Activated T-cell treated with anti-CD3 and anti-CD28 coated beads for 48 hours (primary cell): ENCODE measurements around the gene EHD1.

Source experiments
- DNase-seq: peaks from one replicate; pipeline ENCODE4 v3.0.0-alpha.2; 2020; ENCODE audit warnings: low read depth

The EHD1 gene

DNA sequence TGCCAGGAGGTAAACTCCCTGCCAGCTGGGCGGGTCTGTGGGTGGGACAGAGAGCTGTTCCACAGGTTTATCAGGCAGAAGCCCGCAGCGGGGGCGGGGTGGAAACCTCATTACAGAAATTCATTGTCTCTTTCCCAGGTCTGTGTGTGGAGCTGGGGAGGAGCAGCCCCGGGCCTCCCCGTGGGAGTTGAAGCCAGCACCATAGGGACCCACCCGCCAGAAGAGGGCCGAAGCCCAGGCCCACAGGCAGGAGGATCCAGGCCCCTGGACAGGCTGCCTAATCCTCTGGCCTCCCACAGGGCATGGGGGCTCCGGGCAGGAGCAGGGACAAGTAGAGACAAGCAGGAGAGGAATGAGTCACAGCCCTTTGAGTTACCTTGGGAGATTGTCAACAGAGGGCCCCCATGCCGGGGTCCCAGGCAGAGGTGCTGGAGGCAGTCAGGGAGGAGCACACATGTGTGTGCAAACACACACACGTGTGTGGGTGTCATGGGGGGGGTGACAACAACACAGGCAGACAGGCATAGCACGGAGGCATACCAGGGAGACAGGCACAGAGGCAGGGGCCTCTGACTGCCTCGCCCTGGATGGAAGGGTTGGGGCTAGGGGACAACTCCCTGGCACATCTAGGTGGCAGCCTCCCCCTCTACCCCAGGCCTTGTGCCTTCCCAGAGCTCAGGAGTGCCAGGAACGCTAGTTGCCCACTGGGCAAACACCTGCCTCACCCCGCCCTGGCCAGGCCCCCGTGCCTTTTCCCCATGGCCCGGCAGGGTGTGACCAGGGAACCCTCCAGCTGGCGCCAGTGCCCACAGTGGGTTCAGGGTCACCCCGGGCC is 35.4 kb downstream of the EHD1 start:
- no peak for DNase-seq

DNA sequence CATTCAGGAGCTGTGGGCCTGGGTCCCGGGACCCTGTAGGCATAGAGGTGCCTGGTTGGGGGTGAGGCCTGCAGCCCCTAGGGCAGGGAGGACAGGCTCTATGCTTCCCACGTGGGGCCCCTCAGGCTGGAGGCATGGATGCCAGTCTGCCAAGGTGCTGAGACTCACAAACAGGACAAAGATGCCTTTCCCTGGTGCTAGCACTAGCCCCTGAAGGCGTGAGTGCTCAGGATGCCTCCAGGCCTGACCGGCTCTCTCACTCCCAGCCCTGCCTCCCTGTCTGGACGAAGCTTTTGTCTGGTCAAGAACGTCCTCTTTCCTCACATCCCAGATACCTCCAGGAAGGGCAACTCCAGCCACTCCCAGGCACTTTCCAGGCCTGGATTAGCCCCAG is 36.1 kb downstream of the EHD1 start:
- no peak for DNase-seq

DNA sequence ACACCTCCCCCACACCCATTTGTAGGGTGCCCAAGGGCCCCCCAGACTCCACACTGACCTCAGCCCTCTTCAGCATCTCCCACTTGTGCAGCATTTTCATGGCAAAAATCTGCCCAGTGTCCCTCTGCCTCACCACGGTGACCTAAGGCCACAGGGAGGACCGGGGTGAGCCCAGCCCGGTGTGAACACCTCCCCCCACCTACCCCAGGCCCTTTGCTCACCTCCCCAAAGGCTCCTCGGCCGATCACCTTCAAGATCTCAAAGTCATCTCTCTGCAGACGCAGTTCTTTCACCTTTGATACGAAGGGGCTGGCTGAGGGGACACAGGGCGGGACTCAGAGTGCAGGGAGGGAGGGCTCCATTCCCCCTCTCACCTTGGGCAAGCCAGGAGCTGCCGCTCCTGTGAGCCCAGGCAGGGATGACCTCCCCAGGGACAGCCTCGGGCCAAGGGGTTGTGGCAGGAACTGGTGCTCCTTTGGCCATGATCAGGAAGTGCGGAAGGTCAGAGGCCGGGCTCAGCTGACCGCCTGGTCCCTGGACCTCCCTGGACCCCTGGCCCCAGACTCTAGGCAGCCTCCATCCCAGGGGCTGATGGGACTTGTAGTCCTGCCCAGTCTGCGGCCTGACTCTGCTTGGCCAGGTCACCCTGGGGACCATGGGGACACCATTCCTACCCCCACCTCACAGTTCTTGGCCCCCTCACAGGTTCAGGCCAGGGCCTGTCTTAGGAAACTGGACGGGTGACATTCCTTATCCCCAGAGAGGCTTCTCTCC is 36.6 kb downstream of the EHD1 start:
- DNase-seq = no peak

DNA sequence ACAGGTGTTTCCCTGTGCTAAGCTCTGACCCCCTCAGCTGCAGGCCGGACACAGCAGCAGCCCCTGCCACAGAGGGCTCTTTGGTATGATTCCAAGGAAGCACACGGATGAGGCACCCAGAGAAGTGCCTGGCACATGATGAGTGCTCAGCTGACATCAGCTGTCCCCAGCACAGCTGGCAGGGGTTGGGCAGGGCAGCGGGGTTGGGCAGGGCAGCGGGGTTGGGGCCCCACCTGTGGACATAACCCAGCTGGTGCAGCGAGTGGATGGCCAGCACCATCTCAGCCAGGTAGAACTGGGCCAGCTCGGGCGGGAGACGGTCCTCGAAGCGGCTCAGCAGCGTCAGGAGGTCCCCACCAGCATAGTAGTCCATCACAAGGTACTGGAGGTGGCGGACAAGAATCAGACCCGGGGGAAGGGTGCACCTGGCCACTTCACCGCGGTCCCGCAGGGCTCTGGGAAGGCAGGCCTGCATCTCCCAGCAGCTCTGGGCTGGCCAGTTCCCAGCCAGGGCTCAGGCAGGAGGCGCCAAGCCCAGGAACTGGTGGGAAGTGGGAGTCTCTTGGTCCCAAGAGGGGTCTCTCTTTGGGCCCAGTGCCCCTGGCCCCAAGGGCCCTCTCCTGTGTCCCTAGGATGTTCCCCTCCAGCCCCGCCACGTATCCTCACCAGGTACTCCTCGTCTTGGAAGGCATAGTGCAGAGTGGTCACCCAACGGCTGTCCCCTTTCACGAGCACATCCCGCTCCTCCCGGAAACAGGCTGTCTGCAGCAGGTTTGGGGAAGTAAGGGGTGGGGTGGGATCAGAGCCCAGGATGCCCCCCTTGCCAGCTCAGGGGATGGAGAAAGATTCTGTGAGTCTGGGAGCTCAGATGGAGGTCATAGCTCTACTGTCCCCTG is 38.3 kb downstream of the EHD1 start:
- DNase-seq = no peak

DNA sequence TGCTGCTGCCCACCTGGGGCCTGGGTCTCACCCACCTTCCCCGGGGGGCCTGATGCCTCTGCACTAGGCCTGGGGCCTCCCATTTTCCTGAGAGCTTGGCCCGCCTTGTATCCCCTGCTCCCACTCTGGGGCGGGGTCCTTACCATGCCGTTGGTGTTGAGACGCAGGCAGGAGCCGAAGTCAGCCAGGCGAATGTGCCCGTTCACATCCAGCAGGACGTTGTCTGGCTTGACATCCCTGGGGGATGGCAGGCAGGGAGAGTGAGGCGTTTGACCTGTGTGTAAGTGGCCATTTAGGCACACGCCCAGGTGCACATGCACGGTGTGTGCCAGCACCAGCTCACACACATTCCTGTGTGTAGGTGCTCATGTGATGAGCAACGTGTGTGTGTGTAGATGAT is 39.1 kb downstream of the EHD1 start:
- no peak for DNase-seq

DNA sequence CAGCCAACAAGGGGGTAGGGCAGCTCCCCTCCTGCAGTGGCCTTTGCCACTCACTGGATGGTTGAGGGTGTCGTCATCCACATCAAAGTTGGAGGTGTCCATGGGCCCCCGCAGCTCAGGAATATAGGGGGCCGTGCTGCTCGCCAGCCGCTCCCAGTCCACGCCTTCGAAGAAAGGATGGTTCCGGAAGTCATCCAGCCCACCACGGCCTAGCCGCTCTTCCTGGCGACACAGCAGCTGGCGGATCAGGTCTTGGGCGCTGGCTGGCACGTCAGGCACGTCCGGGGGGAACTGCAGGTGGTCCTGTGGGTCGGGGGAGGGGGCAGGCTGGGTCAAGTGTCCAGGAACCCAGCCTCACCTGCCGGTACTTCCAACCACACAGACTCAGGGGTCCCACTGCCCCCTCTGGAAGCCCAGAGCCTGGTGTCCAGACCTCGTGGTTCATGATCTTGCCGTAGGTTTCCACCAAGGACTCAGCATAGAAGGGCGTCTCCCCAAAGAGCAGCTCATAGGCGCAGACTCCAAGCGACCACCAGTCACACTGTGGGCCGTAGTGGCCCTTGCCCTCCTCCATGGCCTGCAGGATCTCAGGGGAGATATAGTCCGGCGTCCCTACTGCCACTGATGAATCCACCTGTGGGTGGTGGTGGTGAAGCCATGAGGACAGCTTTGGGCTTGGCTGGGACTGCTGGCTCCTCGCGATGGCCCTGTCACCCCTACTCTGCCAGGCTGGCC is 39.7 kb downstream of the EHD1 start:
- no peak for DNase-seq

DNA sequence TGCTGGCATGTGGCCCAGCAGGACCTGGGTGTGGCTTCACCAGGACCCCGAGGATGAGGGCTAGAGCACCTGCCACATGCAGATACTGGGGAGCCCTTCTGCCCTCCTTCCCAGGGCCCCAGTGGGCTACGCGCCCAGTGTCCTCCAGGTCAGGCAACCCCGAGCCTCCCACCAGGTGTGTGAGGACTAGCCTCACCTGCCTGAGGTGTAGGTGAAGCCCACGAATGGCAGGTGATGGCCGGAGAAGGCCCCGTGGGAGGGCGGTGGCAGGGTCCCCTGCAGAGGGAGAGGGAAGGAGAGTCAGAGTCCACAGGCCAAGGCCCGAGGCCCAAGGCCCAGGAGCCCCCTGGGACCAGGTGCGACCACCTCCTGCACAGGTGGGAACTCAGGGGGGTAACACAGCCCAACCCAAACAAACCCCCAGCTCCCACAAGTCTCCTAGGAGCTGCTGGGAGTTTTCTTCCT is 40.5 kb downstream of the EHD1 start:
- DNase-seq = no peak

DNA sequence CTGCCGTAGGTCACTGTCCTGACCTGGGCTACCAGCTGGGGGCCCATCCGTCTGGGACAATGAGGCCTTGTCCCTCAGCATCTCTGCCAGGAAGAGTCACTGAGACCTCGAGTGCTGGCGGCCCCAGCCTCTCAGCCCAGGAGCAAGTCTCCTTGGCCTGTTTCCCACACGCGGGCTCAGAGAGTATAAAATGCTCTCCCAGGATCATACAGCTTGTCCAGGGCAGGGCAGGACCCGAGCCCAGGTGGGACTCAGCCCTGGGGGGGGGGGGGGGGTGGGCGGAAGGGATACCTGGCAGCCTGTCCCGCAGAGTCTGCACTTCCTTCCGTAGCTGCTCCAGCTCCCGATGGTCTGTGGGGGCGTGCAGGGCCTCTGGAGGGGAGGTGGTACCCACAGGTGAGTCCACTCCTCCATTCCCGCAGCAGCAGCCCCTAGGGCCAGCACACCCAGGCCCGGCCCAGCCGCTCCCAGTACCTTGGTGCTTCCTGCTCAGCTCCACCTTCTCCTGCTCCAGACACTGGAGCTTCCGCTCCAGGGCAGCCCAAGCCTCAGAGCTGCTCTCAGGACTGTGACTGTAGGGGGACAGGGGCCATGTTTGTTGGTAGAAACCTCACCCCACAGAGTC is 41.9 kb downstream of the EHD1 start:
- no peak for DNase-seq

DNA sequence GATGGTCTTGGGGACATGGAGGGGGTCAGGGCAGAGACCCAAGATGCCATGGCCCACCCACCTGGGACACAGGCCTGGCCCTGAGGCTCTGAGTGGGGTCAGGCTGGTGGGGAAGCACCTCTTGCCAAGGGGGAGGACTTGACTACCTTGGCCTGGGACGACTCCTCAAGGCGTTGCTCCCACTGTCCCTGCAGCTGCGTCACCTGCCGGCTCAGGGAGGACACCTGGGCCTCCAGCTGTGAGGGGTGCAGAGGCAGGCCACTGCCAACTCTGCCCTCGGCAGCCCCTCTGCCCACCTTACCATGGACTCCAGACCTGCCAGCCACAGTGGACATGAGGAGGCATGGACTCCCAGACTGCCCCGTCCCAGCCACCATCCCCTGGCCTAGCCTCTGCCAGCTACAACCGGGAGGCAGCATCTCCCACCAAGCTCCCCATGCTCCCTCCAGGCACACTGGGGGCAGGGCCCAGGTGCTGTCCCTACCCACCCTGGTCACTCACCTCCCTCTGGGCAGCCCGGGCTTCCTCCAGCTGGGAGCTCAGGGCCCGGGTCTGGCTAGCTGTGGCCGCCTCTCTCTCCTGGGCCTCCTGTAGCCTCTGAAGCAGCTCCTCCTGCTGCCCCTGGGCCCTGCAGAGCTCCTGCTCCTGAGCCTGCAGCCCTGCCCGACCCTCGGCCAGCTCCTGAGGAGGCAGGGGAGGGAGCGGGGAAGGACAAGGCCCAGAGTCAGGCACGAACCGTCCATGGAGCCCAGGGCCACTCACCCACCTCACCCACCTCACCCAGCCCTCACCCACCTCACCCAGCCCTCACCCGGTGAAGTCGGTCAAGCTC is 42.6 kb downstream of the EHD1 start:
- DNase-seq = no peak

DNA sequence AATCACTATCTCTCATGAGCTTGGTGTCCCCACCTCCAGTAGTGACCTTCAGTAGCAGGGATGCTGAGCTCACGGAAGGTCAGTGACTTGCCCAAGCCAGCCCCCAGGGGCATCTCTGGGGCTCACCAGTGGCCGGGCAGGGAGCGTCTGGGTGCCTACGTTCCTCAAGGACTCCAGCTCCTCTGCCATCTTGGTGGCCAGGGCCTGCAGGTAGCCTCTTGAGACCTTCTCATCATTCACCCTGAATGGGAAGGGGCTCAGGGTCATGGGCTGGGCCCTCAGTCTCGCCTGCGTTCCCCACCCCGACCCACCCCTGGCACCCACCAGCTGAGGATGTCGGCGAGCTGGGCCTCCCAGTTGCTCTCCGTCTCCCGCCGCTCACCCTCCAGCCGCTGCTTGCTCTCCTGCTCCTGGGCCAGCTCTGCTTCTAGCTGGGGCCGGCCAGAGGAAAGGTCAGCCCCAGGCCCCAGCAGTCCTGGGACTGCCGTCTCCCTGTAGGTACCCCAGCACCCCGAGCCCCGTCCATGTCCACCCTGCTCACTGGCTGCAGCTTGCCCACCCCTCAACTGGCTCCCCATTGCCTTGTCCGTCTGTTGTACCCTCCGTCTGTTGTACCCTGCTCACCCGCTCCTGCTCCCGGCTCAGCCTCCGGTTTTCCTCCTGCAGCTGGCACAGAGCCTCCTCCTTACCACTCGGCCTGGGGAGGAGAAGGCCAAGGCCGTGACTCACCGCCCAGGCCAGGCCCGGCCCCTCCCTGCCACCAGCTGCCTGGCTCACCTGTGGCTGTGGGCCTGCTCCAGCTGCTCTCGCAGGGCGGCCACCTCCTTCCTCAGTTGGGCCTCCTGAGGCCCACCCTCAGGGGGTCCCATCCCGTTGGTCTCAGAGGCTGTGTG is 43.5 kb downstream of the EHD1 start:
- DNase-seq = no peak

DNA sequence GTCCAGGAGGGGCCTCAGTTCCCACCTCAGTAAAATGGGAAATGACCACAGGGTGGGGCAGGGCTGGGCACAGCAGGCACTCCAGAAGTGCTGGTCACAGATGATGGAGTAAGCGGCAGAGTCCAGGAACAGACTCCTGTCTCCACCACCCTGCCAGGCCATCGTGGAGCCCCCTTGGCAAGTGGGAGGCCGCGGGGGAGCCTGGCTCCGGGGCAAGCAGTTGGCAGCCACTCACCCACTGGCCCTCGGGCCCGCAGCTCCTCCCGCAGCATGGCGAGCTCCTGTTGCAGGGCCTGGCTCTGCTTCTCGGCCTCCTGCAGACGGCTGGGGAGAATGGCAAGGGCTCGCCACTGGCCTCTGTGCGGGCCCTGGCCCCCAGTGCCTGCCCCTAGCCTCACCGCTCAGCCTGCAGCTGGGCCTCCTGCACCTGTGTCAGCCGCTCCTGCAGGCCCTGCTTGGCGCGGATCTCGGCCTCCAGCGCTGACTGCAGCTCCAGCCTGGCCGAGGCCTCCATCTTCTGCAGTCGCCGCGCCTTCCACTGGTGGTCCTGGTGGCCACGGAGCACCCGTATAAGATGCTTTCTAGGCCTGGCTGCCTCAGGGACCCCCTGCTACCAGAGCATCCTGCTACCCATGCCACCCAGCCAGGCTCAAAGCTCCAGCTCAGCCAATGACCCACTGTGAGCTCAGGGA is 44.2 kb downstream of the EHD1 start:
- DNase-seq = no peak

DNA sequence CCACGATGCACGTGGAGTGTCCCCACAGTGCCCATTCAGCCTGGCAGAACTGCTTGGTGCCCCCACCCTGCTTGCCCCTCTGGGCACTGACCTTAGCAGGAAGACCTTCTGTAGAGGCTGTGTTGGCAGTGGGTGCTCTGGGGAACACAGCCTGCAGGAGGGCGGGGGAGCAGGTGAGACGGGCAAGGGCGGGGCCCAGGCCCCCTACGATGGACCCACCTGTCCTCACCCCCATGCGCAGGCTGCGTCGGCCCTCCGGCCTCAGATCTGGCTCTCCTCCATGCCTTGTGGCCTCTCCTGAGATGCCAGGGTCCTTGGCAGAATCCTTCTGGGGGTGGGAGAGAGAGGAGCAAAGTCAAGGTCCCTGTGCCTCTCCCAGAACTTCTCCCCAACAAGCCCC is 44.9 kb downstream of the EHD1 start:
- DNase-seq = no peak

DNA sequence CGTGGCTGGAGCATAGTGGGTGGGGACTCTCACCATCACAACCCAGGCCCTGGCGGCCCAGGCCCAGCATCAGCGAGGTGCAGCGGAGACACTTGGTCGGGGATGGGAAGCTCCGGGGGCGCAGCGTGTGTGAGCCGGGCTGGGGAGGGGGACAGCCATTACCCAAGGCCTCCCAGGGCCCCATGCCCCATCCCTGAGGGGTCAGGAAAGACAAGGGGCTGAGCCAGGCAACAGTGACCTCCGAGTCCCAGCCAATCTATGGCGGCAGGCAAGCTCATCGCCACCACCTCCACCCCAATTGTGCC is 45.3 kb downstream of the EHD1 start:
- no peak for DNase-seq

DNA sequence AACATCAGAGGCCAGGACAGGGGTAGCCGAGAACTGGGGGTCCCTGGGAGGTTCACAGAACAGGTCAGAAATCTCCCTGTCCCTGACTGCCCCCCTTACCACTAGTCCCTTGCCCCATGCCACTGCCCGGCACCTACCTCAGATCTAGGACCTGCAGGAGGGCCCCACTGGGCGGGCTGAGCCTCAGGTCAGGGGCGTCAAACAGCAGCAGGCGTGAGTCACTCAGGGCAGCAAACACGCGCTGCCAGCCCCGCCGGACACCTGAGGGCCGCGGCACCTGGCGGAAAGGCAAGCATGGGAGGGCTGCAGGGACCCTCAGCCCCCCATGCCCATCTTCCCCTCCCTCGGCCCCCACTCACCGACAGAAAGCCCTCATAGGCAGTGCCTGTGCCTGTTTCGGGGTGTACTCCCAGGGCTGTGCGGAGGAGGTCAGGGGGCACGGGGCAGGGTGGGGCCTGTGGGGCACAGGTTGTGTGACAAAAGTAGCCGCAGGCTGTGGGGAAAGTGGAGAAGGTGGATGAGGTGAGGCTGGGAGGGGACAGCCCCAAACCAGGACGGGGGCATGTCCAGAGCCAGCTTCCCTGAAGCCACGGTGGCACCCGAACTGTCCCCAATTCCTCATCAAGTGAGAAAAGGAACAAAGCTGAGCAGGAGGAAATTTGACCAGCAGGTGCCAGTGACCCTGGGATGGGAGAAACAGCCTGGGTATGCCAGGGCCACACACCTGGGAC is 45.8 kb downstream of the EHD1 start:
- no peak for DNase-seq

DNA sequence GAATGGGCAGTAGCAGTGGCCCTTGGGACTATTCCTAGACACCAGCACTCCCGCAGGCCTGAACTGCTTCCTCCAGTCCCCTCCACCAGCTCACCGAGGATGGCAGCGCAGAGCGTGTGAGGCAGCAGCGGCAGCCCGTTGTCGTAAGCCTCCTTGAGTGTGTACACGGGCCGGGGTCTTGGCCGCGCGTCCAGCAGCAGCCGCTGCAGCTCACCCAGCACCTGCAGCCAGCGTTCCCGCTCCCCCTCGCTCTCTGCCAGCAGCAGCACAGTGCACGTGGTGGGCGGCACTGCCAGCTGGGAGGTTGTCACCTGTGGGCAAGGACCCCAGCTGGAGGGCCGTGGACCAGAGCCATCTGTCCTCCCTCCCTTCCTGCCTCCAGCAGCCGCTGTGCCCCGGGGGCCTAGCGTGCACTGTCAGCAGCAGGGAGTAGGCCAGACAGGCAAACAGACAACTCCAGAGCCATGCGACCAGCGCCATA is 47.0 kb downstream of the EHD1 start:
- DNase-seq = no peak

DNA sequence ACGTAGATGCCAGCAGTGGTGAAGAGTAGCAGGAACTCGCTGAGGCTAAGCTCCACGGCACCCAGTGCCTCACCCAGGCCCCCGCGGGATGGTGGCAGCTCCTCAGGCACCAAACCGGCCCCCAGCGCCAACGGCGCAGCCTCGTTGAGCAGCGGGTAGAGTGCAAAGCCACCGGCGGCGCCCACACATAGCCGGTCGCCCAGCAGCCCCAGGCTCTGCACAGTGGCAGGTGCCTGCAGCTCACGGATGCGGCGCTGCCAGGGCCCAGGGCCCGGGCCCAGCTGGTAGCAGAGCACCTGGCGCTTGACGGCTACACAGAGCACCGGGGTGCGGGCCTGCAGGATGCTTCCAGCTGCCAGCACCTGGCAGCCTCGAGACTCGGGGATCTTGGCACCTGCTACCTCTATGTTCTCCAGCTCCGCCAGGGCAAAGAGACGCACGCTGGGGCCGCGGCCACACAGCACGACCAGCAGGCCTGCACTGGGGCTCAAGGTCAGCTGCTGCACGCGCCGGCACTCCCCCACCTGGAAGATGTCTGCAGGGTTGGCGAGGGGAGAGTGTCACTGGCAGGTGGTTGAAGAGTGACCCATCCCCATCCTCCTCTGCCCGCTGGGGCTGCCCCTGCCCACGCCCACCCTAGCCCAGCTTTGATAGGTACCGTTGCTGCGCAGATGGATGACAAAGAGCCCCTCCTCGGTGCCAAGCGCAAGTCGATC is 48.7 kb downstream of the EHD1 start:
- DNase-seq = no peak

DNA sequence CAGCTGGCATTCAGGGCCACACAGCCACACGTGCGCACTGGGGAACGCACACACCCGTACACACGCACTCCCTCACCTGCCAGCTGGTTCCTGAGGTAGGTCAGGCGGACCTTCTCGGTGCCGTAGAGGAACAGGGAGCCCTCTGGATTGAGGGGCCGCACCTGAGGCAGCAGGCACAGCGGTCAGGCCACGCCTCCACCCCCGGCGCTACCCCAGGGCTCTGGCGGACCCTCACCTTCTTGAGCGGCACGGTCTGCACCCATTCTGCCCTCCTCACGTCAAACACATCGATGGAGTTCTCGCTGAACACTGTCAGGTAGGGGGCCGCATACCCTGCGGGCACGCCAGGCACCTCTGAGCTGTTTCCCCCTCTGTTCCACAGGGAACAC is 51.0 kb downstream of the EHD1 start:
- no peak for DNase-seq
